Prostate gland (tissue), 2 donors: ENCODE results near the gene PLCG1. TPM values are rescaled to one million over a fixed set of nuclear protein-coding genes. Genes with fewer than 3 reads are reported as not detected.

Experiments used
- DNase-seq: peaks from one replicate; pipeline ENCODE4 v3.0.0-alpha.2; 2019; ENCODE audit warnings: low spot score
- H3K27ac ChIP-seq, 2 donors: fragments of 200-600 bp; sonication (generic); 2 replicates each; pipeline ENCODE4 v1.5.1; 2017 to 2019
- H3K27me3 ChIP-seq: fragments of 200-600 bp; sonication (generic); replicated peaks from 2 replicates; pipeline ENCODE4 v1.5.1; 2019; ENCODE audit not compliant: insufficient read depth
- H3K36me3 ChIP-seq, 2 donors: fragments of 200-600 bp; sonication (generic); 1 replicate in 1 of 2; 2 replicates in 1 of 2; pipeline versions ENCODE4 v1.5.1 to v1.8.1; 2017 to 2019
- H3K4me1 ChIP-seq: fragments of 200-600 bp; sonication (generic); replicated peaks from 2 replicates; pipeline ENCODE4 v1.5.1; 2019
- H3K4me3 ChIP-seq, 2 donors: fragments of 200-600 bp; sonication (generic); 2 replicates each; pipeline ENCODE4 v1.5.1; 2017 to 2019
- H3K9me3 ChIP-seq: fragments of 200-600 bp; sonication (generic); 2 replicates; pipeline ENCODE4 v1.5.1; 2017
- POLR2A ChIP-seq: fragments of 450-650 bp; IDR thresholded peaks from one replicate; pipeline ENCODE4 v1.6.1; 2016; ENCODE audit warnings: antibody characterized with exemption, mild to moderate bottlenecking
- POLR2AphosphoS5 ChIP-seq: sonication (generic); formaldehyde crosslinking; IDR thresholded peaks from one replicate; pipeline ENCODE4 v1.6.1; 2017; ENCODE audit warnings: antibody characterized with exemption
- WGBS: methylation state at CpG from one replicate; pipeline ENCODE4 v1.1.5; 2018; 5-methylcytosine and 5-hydroxymethylcytosine counted together
- intact Hi-C: fragments of 100-400 bp; cut with DNase I; formaldehyde crosslinking; loops from one replicate; pipeline ENCODE4 v1.14.2; 2022
- total RNA-seq, 2 donors: library from RNA; depleted of rRNA; stranded (reverse); fragments of >200 nt; gene quantifications; one replicate each; pipeline ENCODE4 v1.1.0, GENCODE V29; 2016
- TF ChIP-seq, protein P1 (sequence below), 4 experiments: fragments of 200-600 bp in 2 of 4; fragments of 450-650 bp in 2 of 4; sonication (generic) in 2 of 4; IDR thresholded peaks; 1 replicate in 3 of 4; 2 replicates in 1 of 4; pipeline ENCODE4 v1.5.1; 2016 to 2019; ENCODE audit warnings: antibody characterized with exemption in 4 of 4, mild to moderate bottlenecking in 2 of 4, moderate library complexity in 2 of 4

The PLCG1 gene
- total RNA-seq, 2 donors from 2014 or later, result 67.9 to 129 TPM

DNA sequence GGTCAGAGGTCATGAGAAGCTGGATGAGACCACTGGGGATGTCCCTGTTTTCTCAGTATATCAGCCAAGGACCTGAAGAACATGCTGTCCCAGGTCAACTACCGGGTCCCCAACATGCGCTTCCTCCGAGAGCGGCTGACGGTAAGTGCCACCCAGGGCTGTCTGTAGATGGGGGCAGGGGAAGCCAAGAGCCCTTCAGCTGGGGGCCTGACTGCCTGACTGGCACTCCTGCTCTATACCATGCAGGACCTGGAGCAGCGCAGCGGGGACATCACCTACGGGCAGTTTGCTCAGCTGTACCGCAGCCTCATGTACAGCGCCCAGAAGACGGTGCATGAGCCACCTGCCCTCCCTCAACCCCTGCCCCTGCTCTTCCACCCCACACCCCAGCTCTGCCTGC is 25.1 kb downstream of the PLCG1 start:
- H3K27ac ChIP-seq, result no peak overlapping the region
- intact Hi-C loops, result no loop called here
- peaks cover 27 to 31% of the 10 kb centered on the region in 2 donors for H3K36me3 ChIP-seq
- 95% methylated on average over 11 of the region's 11 CpGs for WGBS
- H3K4me3 ChIP-seq, result no peak overlapping the region
- no peaks in the 10 kb centered on the region for H3K9me3 ChIP-seq
- H3K27me3 ChIP-seq, result no peaks in the 10 kb centered on the region
- H3K4me1 ChIP-seq, result no peaks in the 10 kb centered on the region
- DNase-seq, result no peak
- no peak for TF ChIP-seq POLR2A
- no peak for TF ChIP-seq POLR2AphosphoS5
- TF ChIP-seq, protein P1, sequence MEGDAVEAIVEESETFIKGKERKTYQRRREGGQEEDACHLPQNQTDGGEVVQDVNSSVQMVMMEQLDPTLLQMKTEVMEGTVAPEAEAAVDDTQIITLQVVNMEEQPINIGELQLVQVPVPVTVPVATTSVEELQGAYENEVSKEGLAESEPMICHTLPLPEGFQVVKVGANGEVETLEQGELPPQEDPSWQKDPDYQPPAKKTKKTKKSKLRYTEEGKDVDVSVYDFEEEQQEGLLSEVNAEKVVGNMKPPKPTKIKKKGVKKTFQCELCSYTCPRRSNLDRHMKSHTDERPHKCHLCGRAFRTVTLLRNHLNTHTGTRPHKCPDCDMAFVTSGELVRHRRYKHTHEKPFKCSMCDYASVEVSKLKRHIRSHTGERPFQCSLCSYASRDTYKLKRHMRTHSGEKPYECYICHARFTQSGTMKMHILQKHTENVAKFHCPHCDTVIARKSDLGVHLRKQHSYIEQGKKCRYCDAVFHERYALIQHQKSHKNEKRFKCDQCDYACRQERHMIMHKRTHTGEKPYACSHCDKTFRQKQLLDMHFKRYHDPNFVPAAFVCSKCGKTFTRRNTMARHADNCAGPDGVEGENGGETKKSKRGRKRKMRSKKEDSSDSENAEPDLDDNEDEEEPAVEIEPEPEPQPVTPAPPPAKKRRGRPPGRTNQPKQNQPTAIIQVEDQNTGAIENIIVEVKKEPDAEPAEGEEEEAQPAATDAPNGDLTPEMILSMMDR (IDR thresholded peaks at IDR 0.05), result no peak

DNA sequence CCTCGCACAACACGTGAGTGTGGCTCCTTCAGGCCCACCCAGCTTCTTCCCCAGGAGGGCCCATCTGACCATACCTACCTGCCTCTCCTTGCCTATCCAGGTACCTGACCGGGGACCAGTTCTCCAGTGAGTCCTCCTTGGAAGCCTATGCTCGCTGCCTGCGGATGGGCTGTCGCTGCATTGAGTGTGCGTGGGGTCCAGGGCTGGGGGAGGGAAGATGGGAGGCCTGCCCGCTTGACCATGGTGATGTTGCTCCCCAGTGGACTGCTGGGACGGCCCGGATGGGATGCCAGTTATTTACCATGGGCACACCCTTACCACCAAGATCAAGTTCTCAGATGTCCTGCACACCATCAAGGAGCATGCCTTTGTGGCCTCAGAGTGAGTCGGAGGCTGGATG is 26.5 kb downstream of the PLCG1 start:
- no peaks in the 10 kb centered on the region for H3K27me3 ChIP-seq
- no peaks in the 10 kb centered on the region for H3K9me3 ChIP-seq
- H3K4me3 ChIP-seq, result no peak overlapping the region
- DNase-seq, result no peak
- H3K4me1 ChIP-seq, result no peaks in the 10 kb centered on the region
- H3K27ac ChIP-seq, result no peak overlapping the region
- 95% methylated on average over 10 of the region's 11 CpGs for WGBS
- intact Hi-C loops, result no loop called here
- TF ChIP-seq POLR2AphosphoS5 (no peak), POLR2A (no peak)
- TF ChIP-seq, protein P1 (IDR thresholded peaks at IDR 0.05), result no peak
- peaks cover 35 to 37% of the 10 kb centered on the region in 2 donors for H3K36me3 ChIP-seq

DNA sequence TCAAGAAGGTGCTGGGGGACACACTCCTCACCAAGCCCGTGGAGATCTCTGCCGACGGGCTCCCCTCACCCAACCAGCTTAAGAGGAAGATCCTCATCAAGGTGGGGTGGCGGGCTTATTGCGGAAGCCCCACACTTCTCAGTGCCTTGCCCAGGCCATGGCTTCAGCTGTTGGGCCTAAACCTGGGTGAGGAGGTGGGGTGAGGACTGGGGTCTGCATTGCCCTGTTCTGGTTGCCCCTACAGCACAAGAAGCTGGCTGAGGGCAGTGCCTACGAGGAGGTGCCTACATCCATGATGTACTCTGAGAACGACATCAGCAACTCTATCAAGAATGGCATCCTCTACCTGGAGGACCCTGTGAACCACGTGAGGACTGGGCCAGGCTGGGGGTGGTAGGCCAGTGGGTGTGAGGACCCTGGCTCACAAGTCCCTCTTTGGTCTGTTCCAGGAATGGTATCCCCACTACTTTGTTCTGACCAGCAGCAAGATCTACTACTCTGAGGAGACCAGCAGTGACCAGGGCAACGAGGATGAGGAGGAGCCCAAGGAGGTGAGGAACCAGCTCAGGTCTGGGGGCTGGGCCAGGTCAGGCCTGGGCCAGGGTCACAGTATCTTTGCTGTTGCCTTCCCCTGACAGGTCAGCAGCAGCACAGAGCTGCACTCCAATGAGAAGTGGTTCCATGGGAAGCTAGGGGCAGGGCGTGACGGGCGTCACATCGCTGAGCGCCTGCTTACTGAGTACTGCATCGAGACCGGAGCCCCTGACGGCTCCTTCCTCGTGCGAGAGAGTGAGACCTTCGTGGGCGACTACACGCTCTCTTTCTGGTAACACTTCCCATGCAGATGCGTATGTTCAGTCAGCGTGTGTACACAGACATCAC is 27.9 kb downstream of the PLCG1 start:
- intact Hi-C loops, result no loop called here
- no peaks in the 10 kb centered on the region for H3K27me3 ChIP-seq
- TF ChIP-seq POLR2A, result no peak
- TF ChIP-seq POLR2AphosphoS5, result no peak
- TF ChIP-seq, protein P1 (IDR thresholded peaks at IDR 0.05), result no peak
- H3K9me3 ChIP-seq, result no peaks in the 10 kb centered on the region
- peaks cover 45 to 48% of the 10 kb centered on the region in 2 donors for H3K36me3 ChIP-seq
- no peak overlapping the region for H3K4me3 ChIP-seq
- no peak for DNase-seq
- no peaks in the 10 kb centered on the region for H3K4me1 ChIP-seq
- 90% methylated on average over 24 of the region's 24 CpGs for WGBS
- no peak overlapping the region for H3K27ac ChIP-seq

DNA sequence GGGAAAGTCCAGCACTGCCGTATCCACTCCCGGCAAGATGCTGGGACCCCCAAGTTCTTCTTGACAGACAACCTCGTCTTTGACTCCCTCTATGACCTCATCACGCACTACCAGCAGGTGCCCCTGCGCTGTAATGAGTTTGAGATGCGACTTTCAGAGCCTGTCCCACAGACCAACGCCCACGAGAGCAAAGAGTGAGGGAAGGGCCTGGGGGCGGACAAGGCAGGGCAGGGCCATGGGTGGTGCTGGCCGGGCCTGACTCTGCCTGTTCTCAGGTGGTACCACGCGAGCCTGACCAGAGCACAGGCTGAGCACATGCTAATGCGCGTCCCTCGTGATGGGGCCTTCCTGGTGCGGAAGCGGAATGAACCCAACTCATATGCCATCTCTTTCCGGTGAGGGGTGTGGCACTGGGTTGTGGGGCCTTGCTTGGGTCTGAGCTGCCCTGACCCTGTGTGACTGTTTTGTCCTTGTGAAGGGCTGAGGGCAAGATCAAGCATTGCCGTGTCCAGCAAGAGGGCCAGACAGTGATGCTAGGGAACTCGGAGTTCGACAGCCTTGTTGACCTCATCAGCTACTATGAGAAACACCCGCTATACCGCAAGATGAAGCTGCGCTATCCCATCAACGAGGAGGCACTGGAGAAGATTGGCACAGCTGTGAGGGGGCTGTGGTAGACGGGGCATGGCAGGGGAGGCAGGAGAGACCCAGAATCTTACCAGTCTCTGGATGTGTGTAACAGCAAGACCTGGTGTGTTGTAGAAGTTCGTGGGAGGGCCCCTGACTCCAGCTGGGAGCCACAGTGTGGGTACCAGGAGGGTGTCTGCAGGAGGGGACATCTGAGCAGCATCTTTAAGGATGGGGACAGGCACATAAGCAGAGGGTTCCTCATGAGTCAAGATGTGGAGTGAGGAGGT is 29.1 kb downstream of the PLCG1 start:
- Histone ChIP-seq H3K27ac (no peak overlapping the region), H3K36me3 (peaks cover 48 to 50% of the 10 kb centered on the region in 2 donors), H3K27me3 (no peaks in the 10 kb centered on the region), H3K4me1 (no peaks in the 10 kb centered on the region), H3K4me3 (no peak overlapping the region), H3K9me3 (no peaks in the 10 kb centered on the region)
- 86% methylated on average over 27 of the region's 27 CpGs for WGBS
- TF ChIP-seq POLR2A (no peak), POLR2AphosphoS5 (no peak)
- TF ChIP-seq, protein P1 (IDR thresholded peaks at IDR 0.05), result no peak
- intact Hi-C loops, result no loop called here
- no peak for DNase-seq
